C4-2B (cell line): ENCODE results near the gene TULP4.
"Not testable (repeated sequence)": the region's sequence is repeated elsewhere in the genome, so short reads cannot be mapped to it uniquely, and the experiment has no call there.

Experiments used
- ZFX ChIP-seq: fragments of 450-650 bp; IDR thresholded peaks from 2 replicates; pipeline ENCODE4 v1.6.1; 2017
- TF ChIP-seq, protein P1 (sequence below): fragments of 450-650 bp; conservative IDR thresholded peaks from 2 replicates; pipeline ENCODE4 v1.5.1; 2017; ENCODE audit warnings: mild to moderate bottlenecking

DNA sequence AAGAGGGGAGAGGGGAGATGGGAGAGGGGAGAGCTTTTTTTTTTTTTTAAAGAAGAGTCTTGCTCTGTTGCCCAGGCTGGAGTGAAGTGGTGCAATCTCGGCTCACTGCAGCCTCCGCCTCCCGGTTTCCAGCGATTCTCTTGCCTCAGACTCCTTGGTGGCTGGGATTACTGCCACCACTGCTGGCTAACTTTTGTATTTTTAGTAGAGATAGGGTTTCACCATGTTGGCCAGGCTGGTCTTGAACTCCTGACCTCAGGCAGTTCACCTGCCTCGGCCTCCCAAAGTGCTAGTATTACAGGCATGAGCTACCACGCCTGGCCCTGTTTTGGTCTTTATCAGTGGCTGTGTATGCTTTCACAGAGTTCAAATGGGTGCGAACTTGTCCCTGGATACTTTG is 38.5 kb downstream of the TULP4 start:
- TF ChIP-seq, protein P1, sequence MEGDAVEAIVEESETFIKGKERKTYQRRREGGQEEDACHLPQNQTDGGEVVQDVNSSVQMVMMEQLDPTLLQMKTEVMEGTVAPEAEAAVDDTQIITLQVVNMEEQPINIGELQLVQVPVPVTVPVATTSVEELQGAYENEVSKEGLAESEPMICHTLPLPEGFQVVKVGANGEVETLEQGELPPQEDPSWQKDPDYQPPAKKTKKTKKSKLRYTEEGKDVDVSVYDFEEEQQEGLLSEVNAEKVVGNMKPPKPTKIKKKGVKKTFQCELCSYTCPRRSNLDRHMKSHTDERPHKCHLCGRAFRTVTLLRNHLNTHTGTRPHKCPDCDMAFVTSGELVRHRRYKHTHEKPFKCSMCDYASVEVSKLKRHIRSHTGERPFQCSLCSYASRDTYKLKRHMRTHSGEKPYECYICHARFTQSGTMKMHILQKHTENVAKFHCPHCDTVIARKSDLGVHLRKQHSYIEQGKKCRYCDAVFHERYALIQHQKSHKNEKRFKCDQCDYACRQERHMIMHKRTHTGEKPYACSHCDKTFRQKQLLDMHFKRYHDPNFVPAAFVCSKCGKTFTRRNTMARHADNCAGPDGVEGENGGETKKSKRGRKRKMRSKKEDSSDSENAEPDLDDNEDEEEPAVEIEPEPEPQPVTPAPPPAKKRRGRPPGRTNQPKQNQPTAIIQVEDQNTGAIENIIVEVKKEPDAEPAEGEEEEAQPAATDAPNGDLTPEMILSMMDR: not testable (repeated sequence)
- not testable (repeated sequence) for TF ChIP-seq ZFX
